NCI-H510A (cell line): ENCODE results near the gene KIZ.
"Not testable (repeated sequence)": the region's sequence is repeated elsewhere in the genome, so short reads cannot be mapped to it uniquely, and the experiment has no call there.

Experiments
- DNase-seq: peaks from one replicate; lab custom pipeline; 2025; lab: John Stamatoyannopoulos, UW

KIZ gene

GRCh38 chr20:21139881-21140566 is 14.1 kb downstream of the KIZ start:
- DNase-seq, result no peak

- DNase-seq, result no peak
Measured at GRCh38 chr20:21141825-21142224, 15.9 kb downstream of the KIZ start.

GRCh38 chr20:21143194-21143890 is 17.5 kb downstream of the KIZ start:
- no peak for DNase-seq

GRCh38 chr20:21145424-21145823 is 19.5 kb downstream of the KIZ start:
- no peak for DNase-seq

- no peak for DNase-seq
Measured at GRCh38 chr20:21146215-21146614, 20.3 kb downstream of the KIZ start.

- DNase-seq, result no peak
Measured at GRCh38 chr20:21147593-21147992, 21.7 kb downstream of the KIZ start.

GRCh38 chr20:21149344-21149743 is 23.5 kb downstream of the KIZ start:
- no peak for DNase-seq

GRCh38 chr20:21151791-21152190 is 25.9 kb downstream of the KIZ start:
- no peak for DNase-seq

- DNase-seq, result no peak
Measured at GRCh38 chr20:21154692-21155091, 28.8 kb downstream of the KIZ start.

- no peak for DNase-seq
Measured at GRCh38 chr20:21155268-21155667, 29.4 kb downstream of the KIZ start.

- no peak for DNase-seq
Measured at GRCh38 chr20:21156266-21156665, 30.4 kb downstream of the KIZ start.

- DNase-seq, result no peak
Measured at GRCh38 chr20:21157006-21157405, 31.1 kb downstream of the KIZ start.

GRCh38 chr20:21159658-21160380 is 33.9 kb downstream of the KIZ start:
- DNase-seq, result no peak

GRCh38 chr20:21161926-21162325 is 36.0 kb downstream of the KIZ start:
- no peak for DNase-seq

GRCh38 chr20:21162631-21163030 is 36.7 kb downstream of the KIZ start:
- DNase-seq, result no peak

- DNase-seq, result no peak
Measured at GRCh38 chr20:21166801-21167200, 40.9 kb downstream of the KIZ start.

GRCh38 chr20:21167261-21167660 is 41.4 kb downstream of the KIZ start:
- DNase-seq, result no peak

GRCh38 chr20:21168061-21168460 is 42.2 kb downstream of the KIZ start:
- not testable (repeated sequence) for DNase-seq

GRCh38 chr20:21172626-21173025 is 46.7 kb downstream of the KIZ start:
- DNase-seq, result no peak

- no peak for DNase-seq
Measured at GRCh38 chr20:21173485-21173884, 47.6 kb downstream of the KIZ start.

- DNase-seq, result no peak
Measured at GRCh38 chr20:21174516-21175239, 48.8 kb downstream of the KIZ start.

- DNase-seq, result no peak
Measured at GRCh38 chr20:21175433-21175832, 49.6 kb downstream of the KIZ start.
